Hematopoietic multipotent progenitor cell (in vitro differentiated cells): Measurements from ENCODE around the gene MYMK. TPM values are rescaled to one million over a fixed set of nuclear protein-coding genes. Genes with fewer than 3 reads are reported as not detected.

Experiments used
- DNase-seq, 3 donors: peaks; one replicate each; pipeline ENCODE4 v3.0.0-alpha.2; 2011 to 2015; ENCODE audit warnings: low read depth in 2 of 3, low spot score in 2 of 3
- total RNA-seq: library from RNA; depleted of rRNA; stranded (reverse); fragments of >200 nt; gene quantifications from one replicate; pipeline ENCODE4 v1.2.3, GENCODE V29; 2012

Gene MYMK
- total RNA-seq, 1 donor: not detected

DNA sequence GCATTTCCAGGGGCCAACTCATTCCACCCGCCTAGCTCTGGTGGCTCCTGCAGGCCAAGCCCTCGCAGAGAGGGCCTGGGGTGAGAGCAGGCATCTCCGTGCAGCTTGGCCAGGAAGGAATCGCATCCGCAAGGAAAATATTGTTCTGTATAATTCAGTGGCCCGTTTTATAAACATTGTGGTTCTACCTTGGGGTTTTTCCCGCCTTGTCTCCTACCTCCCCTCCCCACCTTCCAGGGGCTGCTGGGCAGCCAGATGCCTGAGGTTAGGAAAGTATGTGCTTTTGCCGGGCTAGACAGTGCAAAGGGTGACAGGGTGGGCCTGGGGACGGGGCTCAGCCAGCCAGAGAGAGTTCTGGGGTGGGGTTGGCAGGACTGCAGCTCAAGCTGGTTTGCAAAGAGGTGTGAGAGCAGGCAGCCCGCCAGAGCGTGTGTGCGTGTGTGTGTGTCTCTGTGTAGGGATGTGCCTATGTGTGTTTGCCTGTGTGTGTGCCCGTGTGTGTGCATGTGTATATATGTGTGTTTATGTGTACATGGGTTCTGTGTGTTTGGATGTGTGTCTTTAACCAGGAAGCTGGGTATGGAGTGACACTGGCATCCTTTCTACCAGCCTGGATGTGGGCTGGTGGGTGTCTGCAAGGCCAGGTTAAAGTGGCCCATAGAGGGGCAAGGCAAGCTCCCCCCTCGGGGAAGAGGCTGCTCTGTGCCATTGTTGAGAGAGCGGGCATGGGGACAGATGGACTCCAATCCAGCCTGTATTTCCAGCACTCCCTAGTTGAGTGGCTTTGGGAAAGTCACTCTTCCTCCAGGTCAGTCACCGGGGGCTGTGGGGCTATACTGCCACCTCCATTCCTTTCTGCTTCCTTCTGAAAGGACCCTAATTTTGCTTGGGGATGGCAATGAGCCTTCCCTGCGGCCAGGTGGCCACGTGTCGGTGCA is 35.2 kb downstream of the MYMK start:
- no peak for DNase-seq

DNA sequence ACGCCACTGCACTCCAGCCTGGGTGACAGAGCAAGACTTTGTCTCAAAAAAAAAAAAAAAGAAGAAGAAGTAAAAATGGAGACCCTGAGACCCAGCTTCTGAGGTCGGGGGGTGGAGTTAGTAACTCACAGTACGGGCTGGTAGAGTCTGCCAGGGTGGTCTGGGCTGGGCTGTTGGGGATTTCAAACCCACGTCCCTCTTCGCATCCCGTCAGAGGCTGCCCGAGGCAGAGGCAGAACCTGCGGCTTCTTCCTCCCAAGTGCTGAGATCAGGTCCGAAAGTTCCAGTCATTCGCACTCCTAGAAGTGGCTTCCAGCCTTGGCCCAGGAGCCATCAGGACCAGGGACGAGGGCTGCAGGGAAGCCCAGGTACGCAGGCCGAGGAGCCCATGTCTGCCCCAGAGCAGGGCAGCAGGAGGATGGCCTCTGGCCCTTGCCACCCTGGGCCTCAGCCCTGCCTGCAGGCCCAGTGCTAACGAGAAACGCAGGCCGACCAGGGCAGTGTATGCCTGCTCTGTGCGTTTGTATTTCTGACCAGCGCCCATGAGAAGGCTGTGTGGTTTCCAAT is 36.0 kb downstream of the MYMK start:
- DNase-seq: no peak

DNA sequence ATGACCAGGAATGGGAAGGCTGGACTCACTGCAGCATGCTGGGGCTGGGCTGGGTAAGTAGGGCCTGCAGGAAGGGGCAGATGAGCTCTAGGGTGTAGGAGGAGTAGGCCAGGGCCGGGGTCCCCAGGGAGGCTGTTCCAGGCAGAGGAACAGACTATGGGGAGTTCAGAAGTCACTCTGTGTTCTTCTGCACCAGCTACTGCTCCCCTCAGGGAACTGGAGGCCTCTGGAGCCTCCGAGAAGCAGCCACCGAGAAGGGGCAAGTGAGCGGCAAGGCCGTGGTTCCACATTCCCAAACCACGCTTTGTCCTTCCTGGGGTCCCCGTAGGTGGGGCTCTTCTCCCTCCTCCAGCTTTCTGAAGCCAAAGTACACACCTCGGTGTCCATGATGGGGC is 37.4 kb downstream of the MYMK start:
- no peak for DNase-seq

DNA sequence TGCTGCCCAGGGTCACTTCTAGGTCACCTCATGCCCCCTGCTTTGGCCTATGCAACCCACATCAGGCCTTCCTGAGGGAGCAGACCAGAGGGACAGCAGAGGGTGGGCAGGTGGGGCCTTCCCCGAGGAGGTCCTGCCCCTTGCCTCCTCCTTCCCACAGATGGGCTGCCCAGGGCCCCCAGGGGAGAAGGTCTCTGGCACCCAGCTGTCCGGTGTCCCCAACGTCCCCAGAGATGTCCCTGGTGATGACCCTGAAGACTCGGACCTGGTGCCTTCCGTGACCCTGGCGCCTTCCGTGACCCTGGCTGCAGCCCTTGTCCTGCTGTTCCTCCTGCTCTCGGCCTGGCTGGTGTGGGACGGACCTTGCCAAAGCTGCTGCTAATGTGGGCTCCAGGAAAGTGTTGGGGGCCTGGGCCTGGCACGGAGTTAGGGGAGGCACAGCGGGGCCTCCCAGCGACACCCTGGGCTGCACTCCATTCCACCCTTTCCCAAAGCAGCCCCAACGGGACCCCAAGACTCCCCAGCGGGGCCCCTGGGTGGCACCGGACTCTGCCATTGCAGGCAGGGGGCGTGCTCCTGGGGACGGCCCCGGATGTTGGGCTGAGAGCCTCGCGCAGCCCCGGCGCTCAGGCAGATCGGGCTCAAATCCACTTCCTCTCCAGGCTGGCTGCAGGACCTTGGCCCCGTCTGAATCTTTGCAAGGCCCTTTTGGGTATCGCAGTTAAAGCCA is 39.1 kb downstream of the MYMK start:
- peak in 1 of 3 donors; percentile 39 for DNase-seq

DNA sequence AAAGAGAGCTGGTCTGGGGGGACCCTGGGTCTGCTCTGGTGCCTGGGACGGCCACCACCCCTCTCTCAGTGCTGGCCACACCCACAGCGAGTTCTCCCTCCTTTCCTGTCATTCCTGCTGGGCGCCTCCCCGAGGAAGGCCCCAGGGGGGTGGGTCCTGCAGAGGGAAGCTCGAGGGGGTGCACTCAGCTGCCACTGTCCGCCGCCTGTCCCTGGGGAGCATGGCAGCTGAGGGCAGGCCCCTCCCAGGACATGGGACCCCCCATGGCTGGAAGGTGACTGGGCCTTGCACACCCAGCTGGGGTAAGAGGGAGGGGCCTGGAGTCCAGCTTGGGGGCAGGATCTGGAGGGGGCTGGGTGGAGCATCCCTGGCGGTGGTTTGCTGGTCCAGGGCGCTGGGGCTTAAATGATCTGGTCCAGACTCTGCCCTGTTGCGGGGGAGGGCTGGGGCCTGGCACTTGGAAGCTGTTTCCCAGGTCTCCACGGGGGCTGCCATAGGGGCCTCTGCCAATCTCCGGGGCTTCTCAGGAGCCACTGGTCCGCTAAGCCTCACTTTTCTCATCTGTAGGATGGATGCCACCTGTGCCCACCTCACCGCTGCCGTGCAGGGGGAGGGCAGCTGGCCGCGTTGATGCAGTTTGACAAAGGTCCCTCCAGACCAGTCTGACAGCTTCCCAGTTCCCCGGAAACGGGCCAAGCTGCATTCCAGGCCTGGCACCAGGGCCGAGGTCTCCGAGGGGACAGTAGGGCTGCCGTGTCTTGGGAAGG is 39.9 kb downstream of the MYMK start:
- DNase-seq: no peak

DNA sequence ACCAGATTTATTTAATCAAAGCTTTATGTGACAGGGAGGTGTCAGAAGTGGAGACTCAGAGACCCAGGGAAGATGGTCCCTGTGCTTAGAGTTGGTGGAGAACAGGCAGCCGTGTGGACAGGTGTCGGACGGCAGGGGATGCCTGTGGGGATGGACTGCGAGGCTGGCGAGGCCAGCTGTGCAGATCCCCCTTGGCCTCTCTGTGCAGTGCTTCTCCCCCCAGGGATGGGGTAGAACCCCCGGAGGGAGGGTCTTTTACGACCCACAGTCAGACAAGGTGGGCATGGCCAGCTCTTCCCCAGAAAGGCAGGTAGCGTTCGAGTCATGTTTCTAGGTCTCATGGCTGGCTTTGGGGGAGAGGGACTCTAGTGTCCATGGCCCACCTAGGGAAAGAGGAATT is 41.1 kb downstream of the MYMK start:
- no peak for DNase-seq

DNA sequence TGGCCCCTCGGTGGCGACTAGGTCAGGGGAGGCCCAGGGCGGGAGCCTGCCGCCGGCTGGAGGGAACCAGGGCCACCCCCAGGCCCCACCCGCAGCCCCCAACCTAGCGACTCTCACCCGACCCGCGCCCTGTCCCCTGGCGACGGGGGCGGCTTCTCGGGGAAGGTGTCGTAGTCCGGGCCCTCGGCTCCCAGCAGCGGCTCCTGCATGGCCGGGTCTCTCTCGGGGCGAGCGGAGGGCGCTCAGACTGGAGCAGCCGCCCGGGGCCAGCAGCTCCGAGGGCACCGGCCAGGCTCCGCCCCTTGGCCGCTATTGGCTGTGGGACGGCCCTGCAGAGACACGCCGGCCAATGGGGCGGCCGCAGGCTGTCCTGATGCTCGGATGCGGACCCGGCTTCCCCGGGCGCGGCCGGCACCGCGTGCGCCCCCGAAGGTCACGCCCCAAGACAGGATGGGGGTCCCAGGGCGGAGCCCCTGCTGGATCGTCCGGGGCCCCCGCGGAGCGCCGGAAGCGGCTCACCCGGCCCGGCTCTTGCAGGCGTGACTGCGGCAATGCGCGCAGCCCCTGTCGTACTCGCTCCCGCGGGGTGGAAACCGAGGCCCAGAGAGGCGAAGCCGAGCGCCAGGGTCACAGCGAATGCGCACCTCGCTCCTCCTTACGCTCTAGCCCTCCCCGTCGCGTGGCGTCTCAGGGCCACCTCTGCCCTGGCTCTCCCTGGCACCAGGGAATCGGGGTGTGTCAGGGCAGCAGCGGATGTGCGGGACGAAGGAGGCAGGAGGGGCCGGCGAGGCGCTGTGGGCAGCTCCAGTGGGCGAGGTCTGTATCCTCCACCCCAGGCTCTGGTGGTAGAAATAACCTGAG is 45.7 kb downstream of the MYMK start, which contains the start of gene SLC2A6:
Gene SLC2A6 (minus strand): TSS at position 249 of the 861 bp plus-strand sequence. CDS start 40 bp downstream, at position 209.
- DNase-seq: peak; percentile 52 to 74 (median 70)

DNA sequence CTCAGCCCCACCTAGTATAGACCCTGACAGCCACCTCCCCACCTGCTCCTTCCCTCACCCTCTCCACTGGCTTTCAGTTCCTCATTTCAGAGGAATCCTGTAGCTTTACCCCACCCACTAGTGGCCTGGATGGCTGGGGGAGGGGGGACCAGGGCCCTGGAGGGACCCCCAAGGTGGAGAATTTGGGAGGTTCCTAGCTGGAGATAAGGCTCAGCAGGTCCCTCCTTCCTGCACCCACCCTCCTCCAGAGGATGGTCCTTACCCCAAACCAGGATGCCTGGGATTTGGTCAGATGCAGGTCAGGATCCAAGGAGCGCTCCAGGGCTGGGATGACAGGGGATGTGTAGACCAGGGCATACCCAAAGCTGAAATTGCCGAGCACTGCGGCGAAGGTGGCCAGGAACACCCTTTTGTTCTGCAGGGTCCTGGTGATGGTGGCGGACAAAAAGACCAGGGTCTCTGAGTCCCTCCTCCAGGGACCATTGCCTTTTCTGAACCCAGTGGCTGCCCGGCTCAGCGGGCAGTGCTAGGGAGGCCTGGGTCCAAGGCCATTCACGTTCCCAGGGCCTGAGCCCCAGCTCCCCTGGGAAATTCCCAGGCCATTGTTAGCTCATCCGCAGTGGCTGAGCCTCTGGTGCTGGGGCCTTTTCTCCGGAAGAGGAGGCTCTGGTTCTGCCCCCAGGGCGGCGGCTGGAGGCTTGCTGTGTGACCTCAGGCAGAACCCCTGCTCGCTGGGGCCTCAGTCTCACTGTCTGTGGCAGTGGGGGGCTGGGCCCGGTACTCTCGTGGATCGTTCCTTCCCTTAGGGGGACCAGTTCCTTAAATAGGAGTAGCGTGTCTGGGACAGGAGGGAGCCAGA is 46.5 kb downstream of the MYMK start:
- peak in 2 of 3 donors; percentile 26 to 52 for DNase-seq

DNA sequence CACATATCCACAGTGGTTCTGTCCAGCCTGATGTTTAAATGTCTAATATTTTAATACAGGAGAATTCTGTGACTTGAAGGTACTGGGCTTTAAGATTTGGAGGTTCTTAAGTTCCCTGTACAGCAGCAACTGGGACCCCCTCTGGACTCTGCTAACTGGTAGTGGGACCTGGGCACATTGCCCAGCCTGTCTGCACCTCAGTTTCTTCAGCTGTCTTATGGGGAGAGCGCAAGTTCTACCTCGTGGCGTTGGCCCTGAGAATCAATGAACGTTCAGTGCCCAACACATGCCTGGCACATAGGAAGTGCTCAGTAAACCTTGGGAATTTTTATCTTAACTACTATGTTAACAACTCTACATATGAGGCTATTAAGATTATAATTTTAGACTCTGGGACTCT is 47.3 kb downstream of the MYMK start:
- no peak for DNase-seq

DNA sequence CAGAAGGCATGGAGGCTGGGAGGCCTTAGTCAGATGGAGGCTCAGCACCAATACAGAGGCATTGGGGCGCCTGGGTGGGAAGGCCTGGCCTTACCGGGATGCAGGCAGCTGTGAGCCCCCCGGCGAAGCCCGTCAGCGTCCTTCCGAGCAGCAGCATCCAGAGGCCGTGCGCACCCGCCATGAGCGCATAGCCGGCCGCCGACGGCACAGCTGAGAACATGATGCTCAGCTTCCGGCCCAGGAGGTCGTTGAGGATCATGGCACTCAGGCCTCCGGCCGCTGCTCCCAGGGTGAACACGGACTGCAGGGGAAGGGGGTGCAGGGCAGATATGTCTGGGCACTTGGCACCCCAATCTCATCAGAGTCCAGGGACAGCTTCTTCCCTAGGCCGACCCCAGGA is 47.8 kb downstream of the MYMK start:
- DNase-seq: no peak

DNA sequence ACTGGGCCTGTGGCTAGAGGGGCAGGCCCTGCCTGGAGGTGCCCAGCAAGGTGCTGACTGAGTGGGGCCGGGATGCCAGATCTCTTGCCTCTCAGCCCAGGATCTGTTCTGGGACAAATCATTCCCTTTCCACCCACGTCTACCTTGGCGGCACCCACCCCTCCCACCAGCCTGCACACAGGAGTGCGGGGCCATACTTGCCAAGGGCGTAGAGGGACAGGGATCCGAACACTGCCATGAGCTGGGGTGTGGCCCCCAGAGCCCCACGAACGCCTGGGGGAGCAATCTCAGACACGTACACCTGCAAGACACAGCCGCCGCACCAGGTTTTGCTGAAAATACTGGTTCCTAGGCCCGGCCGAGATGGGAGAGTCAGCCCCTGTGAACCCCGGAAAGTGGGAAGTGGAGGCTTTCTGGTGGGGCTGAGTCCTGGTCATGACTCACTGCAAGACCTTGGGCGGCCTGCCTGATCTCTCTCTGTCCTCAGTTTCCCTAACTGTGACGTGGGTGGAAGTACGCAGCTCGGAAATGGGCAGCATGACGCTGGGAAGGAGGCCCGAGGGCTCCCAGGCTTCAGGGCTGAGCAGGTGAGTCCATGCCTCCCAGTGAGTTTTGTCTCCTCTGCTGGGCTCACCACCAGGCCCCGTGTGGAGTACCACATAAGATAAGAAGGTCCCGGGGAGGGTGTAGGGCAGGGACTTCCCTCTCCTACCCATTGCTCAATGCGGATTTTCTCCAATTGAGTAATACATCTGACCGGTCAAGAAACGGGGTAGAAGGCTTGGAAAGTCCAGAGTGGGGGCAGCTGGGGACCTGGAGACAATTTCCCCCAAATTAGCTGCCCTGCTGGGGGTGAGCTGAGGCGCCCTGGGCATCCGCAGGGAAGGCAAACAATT is 48.5 kb downstream of the MYMK start:
- DNase-seq: no peak

DNA sequence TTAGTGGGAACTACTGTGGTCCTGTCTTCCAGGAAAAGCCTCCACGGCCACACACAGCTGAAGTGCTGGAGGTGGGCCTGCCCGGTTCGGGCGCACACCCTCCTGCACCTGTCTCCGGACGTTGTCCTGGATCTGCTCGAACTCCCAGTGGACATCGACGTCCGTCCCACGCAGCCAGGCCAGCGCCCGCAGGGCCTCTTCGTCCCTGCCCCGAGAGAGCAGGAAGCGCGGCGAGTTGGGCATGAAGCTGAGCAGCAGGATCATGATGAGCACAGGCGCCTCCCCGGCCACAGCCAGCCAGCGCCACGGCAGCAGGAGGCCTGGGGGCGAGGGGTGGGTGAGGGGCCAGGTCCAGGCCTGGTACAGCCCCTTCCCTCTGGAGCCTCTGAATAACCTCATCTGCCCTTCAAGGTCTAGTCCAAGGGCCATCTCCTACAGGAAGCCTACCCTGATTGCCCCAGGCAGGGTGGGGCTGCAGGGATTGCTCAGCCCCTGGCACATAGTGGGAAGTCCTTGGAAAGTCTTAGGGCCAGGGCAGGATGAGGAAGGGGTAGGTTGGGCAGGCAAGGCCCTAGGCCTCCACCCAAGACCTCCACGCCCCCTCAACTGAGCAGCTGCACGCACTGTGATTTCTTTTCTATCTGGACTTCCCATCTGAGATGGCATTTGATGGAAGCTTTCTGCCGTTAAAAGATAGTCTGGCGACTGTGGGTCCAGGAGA is 49.3 kb downstream of the MYMK start:
- no peak for DNase-seq

DNA sequence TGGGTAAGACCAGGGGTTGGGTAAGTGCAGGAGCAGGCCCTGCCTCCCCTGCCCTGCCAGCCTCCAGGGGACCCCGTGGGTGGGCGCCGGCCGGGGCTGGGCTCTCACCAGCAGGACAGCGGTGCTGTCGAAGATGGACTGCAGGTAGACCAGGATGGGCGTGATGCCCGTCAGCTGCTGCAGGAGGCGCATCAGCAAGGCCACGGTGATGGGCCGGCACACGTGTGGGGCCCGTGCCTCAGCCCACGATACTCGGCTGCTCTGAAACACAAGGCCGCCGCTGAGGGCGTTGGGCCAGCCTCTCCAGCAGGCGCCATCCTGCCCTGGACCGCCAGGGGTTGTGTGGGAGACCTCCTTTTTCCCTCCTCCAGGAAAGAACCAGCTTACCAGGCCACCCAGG is 49.9 kb downstream of the MYMK start:
- DNase-seq: no peak

DNA sequence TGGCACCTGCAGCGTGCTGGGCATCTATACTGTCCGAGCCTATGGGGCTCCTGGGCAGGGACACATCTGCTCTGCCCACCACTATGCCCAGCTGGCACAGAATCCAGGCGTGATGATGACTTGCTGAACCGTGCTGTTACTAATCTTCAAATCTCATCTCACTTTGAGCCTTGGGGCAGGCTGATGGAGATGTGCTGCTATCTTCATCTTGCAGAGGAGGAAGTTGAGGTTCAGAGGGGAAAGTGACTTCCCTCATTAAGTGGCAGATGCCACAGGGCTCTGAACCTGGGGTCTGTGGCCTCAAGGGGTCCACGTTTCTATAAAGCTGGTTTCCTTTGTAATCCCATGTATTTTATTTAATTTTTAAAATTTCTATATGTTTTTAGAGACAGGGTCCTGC is 50.5 kb downstream of the MYMK start:
- peak in 2 of 3 donors; percentile 91 to 98 for DNase-seq

DNA sequence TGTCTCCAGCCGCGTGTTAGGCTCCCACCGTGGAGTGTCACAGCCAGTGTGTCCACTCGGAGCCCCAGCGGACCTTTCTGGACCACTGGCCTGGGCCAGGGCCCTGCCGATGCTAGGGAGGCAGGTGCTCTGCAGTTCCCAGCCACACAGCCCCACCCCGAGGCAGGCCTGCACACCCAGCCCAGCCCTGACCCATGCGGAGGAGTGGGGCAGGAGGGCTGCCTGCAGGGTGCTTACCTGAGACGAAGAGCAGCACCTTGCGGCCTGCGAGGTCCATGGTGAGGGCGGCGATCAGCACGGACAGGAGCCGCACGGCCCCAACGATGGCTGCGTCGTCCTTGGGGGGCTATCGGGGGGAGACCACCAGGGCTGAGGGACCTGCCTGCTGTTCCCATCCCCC is 51.0 kb downstream of the MYMK start:
- no peak for DNase-seq

DNA sequence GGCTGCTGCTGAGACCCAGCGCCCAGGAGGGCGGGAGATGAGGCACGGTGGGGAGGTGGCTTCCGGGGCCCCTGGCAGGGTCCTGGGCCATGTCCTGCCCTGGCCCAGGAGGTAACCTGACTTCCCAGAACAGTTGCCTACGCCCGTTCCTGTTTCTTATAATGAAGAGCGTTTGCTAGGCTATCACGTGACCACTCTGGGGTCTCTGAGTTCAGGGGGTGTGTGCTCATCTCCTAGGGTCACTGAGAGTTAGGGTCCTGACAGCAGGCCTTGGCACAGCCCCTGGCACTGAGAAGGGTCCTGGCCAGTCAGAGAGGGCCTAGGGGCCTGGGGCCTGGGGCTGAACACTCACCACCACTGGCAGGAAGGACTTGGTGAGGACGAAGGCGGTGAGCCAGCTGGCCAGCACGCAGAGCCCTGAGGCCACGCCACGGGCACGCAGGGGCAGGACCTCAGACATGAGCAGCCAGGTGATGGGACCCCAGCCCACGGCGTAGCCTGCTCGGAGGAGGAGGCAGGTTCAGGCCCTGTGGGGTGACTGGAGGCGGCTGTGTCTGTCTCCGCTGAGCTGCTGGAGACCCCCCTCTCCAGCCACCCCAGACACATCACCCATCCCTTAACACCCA is 51.9 kb downstream of the MYMK start:
- no peak for DNase-seq

DNA sequence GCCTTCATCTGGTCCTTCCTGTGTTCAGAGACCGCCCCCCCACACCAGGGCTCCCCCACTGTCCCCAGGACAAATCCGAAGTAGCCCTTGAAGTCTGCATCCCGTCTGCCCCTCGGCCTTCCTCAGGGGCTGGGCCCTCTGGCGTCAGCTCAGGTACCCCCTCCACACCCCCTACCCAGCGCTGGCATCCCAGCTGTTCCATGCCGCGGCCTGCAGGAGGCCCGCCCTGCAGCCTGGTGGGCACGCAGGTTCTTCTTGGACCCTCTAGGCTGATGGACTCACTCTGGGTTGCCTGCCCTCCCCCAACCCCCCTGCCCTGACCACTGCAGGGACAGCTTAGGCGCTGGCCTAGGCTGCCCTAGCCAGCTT is 52.5 kb downstream of the MYMK start:
- no peak for DNase-seq
